DOHH2 (cell line): Measurements from ENCODE around the gene ARRDC4.

Experiments used
- H3F3A ChIP-seq: fragments of 200-600 bp; sonication (generic), shearing (Covaris generic); 2 replicates; pipeline ENCODE4 v1.6.0; 2016; ENCODE audit warnings: antibody characterized with exemption, mild to moderate bottlenecking; ENCODE audit not compliant: control insufficient read depth, insufficient read depth
- H3K27ac ChIP-seq: fragments of 200-600 bp; sonication (generic); 2 replicates; pipeline ENCODE4 v1.5.1; 2014; ENCODE audit warnings: low read depth, mild to moderate bottlenecking, low read length, moderate library complexity
- H3K27me3 ChIP-seq: fragments of 200-600 bp; sonication (generic); 2 replicates; pipeline ENCODE4 v1.6.1; 2014; ENCODE audit warnings: mild to moderate bottlenecking, low read length, mixed read lengths; ENCODE audit not compliant: control insufficient read depth
- H3K36me3 ChIP-seq: fragments of 200-600 bp; sonication (generic); 2 replicates; pipeline ENCODE4 v1.6.1; 2014; ENCODE audit warnings: mild to moderate bottlenecking, low read length, moderate library complexity, mixed read lengths; ENCODE audit not compliant: control insufficient read depth
- H3K4me1 ChIP-seq: fragments of 200-600 bp; sonication (generic); 2 replicates; pipeline ENCODE4 v1.6.1; 2014; ENCODE audit warnings: mild to moderate bottlenecking, low read length, mixed read lengths; ENCODE audit not compliant: control insufficient read depth
- H3K4me2 ChIP-seq: fragments of 200-600 bp; sonication (generic); 2 replicates; pipeline ENCODE4 v1.6.0; 2014; ENCODE audit warnings: mild to moderate bottlenecking, low read length, moderate library complexity
- H3K4me3 ChIP-seq: fragments of 200-600 bp; sonication (generic); 2 replicates; pipeline ENCODE4 v1.5.1; 2014; ENCODE audit warnings: mild to moderate bottlenecking, low read length, mixed read lengths
- H3K79me2 ChIP-seq: fragments of 200-600 bp; sonication (generic); 2 replicates; pipeline ENCODE4 v1.6.1; 2014; ENCODE audit warnings: mild to moderate bottlenecking, low read length, mixed read lengths; ENCODE audit not compliant: control insufficient read depth
- H3K9me2 ChIP-seq: fragments of 200-600 bp; sonication (generic); replicated peaks from 2 replicates; pipeline ENCODE4 v1.6.1; 2014; ENCODE audit warnings: mild to moderate bottlenecking, low read length, mixed read lengths; ENCODE audit not compliant: control insufficient read depth
- H3K9me3 ChIP-seq: fragments of 200-600 bp; sonication (generic); 2 replicates; pipeline ENCODE4 v1.6.1; 2014; ENCODE audit warnings: antibody characterized with exemption, low read length, mixed read lengths; ENCODE audit not compliant: control insufficient read depth, insufficient read depth
- H4K20me1 ChIP-seq: fragments of 200-600 bp; sonication (generic); 2 replicates; pipeline ENCODE4 v1.6.0; 2014; ENCODE audit warnings: low read depth, mild to moderate bottlenecking, antibody characterized with exemption, low read length, moderate library complexity; ENCODE audit not compliant: control insufficient read depth, insufficient read depth
- EZH2phosphoT487 ChIP-seq: fragments of 200-600 bp; sonication (generic); IDR thresholded peaks from 2 replicates; pipeline ENCODE4 v1.6.1; 2017; ENCODE audit warnings: borderline replicate concordance, mild to moderate bottlenecking, antibody characterized with exemption, low read length, moderate library complexity, mixed read lengths
- TF ChIP-seq, protein P1 (sequence below): fragments of 200-600 bp; sonication (generic); IDR thresholded peaks from one replicate; pipeline ENCODE4 v1.5.1; 2014; ENCODE audit warnings: antibody characterized with exemption, mild to moderate bottlenecking, low read depth, low read length; ENCODE audit not compliant: poor library complexity, severe bottlenecking

ARRDC4 gene

GRCh38 chr15:97967881-97968280, 7.4 kb downstream of the ARRDC4 start:
- H3K9me3 ChIP-seq, result no peaks in the 10 kb centered on the region
- H3K36me3 ChIP-seq, result no peaks in the 10 kb centered on the region
- no peak overlapping the region for H3K4me3 ChIP-seq
- H4K20me1 ChIP-seq, result no peaks in the 10 kb centered on the region
- no peaks in the 10 kb centered on the region for H3K79me2 ChIP-seq
- H3F3A ChIP-seq, result no peaks in the 10 kb centered on the region
- TF ChIP-seq EZH2phosphoT487, result no peak
- TF ChIP-seq, protein P1, sequence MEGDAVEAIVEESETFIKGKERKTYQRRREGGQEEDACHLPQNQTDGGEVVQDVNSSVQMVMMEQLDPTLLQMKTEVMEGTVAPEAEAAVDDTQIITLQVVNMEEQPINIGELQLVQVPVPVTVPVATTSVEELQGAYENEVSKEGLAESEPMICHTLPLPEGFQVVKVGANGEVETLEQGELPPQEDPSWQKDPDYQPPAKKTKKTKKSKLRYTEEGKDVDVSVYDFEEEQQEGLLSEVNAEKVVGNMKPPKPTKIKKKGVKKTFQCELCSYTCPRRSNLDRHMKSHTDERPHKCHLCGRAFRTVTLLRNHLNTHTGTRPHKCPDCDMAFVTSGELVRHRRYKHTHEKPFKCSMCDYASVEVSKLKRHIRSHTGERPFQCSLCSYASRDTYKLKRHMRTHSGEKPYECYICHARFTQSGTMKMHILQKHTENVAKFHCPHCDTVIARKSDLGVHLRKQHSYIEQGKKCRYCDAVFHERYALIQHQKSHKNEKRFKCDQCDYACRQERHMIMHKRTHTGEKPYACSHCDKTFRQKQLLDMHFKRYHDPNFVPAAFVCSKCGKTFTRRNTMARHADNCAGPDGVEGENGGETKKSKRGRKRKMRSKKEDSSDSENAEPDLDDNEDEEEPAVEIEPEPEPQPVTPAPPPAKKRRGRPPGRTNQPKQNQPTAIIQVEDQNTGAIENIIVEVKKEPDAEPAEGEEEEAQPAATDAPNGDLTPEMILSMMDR, result no peak
- no peaks in the 10 kb centered on the region for H3K4me1 ChIP-seq
- H3K27ac ChIP-seq, result no peak overlapping the region
- no peaks in the 10 kb centered on the region for H3K9me2 ChIP-seq
- no peaks in the 10 kb centered on the region for H3K27me3 ChIP-seq
- no peak overlapping the region for H3K4me2 ChIP-seq

DNA sequence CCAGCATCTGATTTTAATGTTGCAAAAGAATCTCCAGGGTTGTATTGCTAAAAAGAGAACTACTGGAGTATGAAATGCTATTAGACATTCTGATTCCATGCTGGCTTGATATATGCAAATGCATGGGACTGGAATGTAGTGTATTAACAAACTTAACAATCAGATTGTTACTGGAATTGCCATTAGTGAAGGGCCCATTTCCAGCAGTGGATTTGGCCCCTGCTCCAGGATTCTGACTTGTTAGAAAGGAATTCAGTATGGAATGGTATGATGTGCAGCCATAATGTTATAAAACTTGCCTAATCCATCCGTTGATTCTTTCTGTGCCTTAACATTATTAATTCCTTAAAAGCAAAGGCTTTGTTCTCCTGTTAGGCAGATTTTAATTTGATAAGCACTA, 7.9 kb downstream of the ARRDC4 start:
- H3K4me1 ChIP-seq, result no peaks in the 10 kb centered on the region
- no peaks in the 10 kb centered on the region for H4K20me1 ChIP-seq
- H3F3A ChIP-seq, result no peaks in the 10 kb centered on the region
- no peaks in the 10 kb centered on the region for H3K36me3 ChIP-seq
- no peaks in the 10 kb centered on the region for H3K79me2 ChIP-seq
- H3K9me3 ChIP-seq, result no peaks in the 10 kb centered on the region
- no peaks in the 10 kb centered on the region for H3K27me3 ChIP-seq
- H3K9me2 ChIP-seq, result no peaks in the 10 kb centered on the region
- TF ChIP-seq EZH2phosphoT487, result no peak
- TF ChIP-seq, protein P1, result no peak
- no peak overlapping the region for H3K4me2 ChIP-seq
- no peak overlapping the region for H3K27ac ChIP-seq
- H3K4me3 ChIP-seq, result no peak overlapping the region

DNA sequence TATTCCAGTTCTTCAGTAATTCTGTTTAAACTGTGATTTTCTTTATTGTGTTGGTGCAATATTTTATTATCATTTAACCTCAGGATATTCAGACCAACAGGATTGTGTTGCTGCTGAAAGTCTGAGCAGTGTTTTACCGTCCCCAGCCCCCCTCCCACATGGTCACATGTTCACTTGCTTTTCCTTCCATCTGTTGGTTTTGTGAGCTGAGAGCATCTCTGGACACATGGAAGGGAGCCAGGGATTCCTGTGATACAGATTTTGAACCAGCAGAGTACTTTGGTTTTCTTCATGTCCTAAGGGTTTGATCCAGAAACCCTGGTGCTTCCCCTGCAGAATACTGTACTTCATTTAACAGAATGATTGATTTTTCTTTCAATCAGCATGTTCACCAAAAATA, 11.9 kb downstream of the ARRDC4 start:
- Histone ChIP-seq H3K27me3 (no peaks in the 10 kb centered on the region), H3K4me3 (no peak overlapping the region), H3K27ac (no peak overlapping the region), H3K4me2 (no peak overlapping the region), H3K9me3 (no peaks in the 10 kb centered on the region), H3F3A (no peaks in the 10 kb centered on the region), H3K36me3 (no peaks in the 10 kb centered on the region), H4K20me1 (no peaks in the 10 kb centered on the region), H3K79me2 (no peaks in the 10 kb centered on the region), H3K4me1 (no peaks in the 10 kb centered on the region), H3K9me2 (no peaks in the 10 kb centered on the region)
- TF ChIP-seq, protein P1, result no peak
- TF ChIP-seq EZH2phosphoT487, result no peak

GRCh38 chr15:97976129-97976528, 15.6 kb downstream of the ARRDC4 start:
- TF ChIP-seq, protein P1, result no peak
- no peak for TF ChIP-seq EZH2phosphoT487
- H3K9me2 ChIP-seq, result no peaks in the 10 kb centered on the region
- no peaks in the 10 kb centered on the region for H4K20me1 ChIP-seq
- no peaks in the 10 kb centered on the region for H3K9me3 ChIP-seq
- H3K79me2 ChIP-seq, result no peaks in the 10 kb centered on the region
- no peak overlapping the region for H3K4me3 ChIP-seq
- no peaks in the 10 kb centered on the region for H3F3A ChIP-seq
- no peak overlapping the region for H3K27ac ChIP-seq
- H3K36me3 ChIP-seq, result no peaks in the 10 kb centered on the region
- H3K4me2 ChIP-seq, result no peak overlapping the region
- no peaks in the 10 kb centered on the region for H3K27me3 ChIP-seq
- H3K4me1 ChIP-seq, result no peaks in the 10 kb centered on the region
